Measurements from ENCODE around the gene HOXA1.

HOXA1 gene

DNA sequence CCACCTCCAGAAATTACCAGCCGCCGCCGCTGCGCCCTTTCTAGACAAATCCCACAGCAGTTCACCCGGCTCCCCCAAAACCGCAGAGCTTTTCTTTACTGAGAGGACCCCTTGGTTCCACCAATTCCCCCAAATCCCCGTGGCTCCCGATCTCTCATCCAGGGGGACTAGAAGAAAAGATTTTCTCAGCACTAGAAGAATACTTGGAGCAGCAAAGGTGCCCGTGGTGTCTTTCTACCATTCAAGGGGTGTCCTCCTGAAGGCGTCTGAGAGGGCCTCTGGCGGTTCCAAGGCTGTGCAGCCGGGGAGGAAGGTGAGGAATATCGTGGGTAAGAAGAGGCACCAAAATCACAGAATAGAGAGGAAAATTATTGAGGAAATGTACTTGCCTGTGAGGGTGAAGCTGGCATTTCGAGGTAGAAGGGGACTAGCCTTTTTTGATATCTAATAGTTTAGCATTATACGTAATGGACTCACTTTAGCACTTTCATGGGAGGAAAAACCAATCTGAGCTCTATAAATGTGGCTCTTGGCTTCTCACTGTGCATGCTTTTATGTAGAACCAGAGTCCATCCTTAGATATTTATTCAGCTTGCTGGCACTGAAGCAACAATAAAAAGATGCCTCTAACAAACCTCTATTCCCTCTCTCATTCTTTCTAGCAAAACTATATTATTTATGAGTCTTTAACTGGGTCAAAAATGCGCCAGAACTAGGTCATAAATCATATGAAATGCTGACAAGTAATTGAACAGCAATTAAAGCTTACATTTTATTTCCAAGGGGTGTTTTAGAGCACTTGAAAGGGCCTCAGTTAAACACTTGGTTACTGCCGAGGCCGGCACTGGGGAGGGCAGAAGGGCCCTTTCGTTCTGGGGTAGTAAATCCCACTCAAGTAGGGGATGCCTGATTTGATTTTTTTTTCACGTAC, 20.5 kb upstream of the HOXA1 start:
- DNase-seq, result no peak
- Histone ChIP-seq H3K4me3 (ENCODE audit: low read depth, low read length) (no peak overlapping the region), H3K9me3 (ENCODE audit: severe bottlenecking) (no peaks in the 10 kb centered on the region), H3K27me3 (ENCODE audit: insufficient read depth, low read depth, severe bottlenecking) (peaks cover 64% of the 10 kb centered on the region), H3K36me3 (no peaks in the 10 kb centered on the region), H3K27ac (no peak overlapping the region)
- TF ChIP-seq, protein P1, sequence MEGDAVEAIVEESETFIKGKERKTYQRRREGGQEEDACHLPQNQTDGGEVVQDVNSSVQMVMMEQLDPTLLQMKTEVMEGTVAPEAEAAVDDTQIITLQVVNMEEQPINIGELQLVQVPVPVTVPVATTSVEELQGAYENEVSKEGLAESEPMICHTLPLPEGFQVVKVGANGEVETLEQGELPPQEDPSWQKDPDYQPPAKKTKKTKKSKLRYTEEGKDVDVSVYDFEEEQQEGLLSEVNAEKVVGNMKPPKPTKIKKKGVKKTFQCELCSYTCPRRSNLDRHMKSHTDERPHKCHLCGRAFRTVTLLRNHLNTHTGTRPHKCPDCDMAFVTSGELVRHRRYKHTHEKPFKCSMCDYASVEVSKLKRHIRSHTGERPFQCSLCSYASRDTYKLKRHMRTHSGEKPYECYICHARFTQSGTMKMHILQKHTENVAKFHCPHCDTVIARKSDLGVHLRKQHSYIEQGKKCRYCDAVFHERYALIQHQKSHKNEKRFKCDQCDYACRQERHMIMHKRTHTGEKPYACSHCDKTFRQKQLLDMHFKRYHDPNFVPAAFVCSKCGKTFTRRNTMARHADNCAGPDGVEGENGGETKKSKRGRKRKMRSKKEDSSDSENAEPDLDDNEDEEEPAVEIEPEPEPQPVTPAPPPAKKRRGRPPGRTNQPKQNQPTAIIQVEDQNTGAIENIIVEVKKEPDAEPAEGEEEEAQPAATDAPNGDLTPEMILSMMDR (IDR thresholded peaks at IDR 0.05; ENCODE audit: low read depth, low read length), result no peak

GRCh38 chr7:27115221-27116026, 19.6 kb upstream of the HOXA1 start:
- no peaks in the 10 kb centered on the region for H3K9me3 ChIP-seq (ENCODE audit: severe bottlenecking)
- H3K27me3 ChIP-seq (ENCODE audit: insufficient read depth, low read depth, severe bottlenecking), result peaks cover 63% of the 10 kb centered on the region
- no peak for DNase-seq
- TF ChIP-seq, protein P1 (IDR thresholded peaks at IDR 0.05; ENCODE audit: low read depth, low read length), result no peak
- H3K27ac ChIP-seq, result no peak overlapping the region
- no peaks in the 10 kb centered on the region for H3K36me3 ChIP-seq
- no peak overlapping the region for H3K4me3 ChIP-seq (ENCODE audit: low read depth, low read length)

- H3K4me3 ChIP-seq (ENCODE audit: low read depth, low read length), result no peak overlapping the region
- TF ChIP-seq, protein P1 (IDR thresholded peaks at IDR 0.05; ENCODE audit: low read depth, low read length), result no peak
- H3K27me3 ChIP-seq (ENCODE audit: insufficient read depth, low read depth, severe bottlenecking), result peaks cover 66% of the 10 kb centered on the region
- H3K9me3 ChIP-seq (ENCODE audit: severe bottlenecking), result no peaks in the 10 kb centered on the region
- H3K36me3 ChIP-seq, result no peaks in the 10 kb centered on the region
- no peak for DNase-seq
- H3K27ac ChIP-seq, result no peak overlapping the region
Observed at GRCh38 chr7:27114881-27115220, 19.1 kb upstream of the HOXA1 start.

DNA sequence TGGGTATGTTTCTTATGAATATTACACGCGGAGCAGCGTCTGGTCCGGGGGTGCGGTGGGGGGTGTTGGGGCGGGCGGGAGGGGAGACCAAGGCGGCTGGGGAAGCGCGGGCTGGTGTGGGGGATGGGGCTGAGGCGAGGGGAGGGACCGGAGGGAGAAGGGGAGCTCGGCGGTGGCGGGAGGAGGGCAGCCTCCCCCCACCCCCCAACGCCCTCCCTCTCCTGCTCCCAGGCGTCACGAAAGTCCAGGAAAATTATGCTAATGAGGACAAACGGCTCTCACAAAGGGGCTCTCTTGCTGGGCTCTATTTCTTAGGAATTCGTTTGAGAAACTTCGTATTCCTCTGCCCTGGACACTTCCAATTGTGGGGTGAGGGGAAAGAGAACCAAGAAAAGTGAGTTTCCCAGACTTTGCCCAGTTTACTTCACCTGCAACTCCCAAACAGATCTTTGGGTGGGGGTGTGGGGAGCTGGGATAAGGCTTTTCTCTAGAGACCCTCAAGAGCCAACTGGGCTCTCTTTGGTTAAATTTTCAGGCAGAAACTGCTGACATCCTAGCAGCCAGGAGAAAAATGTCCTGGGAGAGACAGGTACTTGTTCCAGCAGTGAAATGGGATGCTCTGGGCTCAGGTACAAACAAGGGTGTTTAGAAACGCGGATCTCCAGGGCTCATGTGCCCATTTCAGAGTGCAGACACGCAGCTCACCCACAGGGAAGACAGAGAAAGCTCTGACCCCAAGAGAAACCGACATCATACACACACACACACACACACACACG, 18.4 kb upstream of the HOXA1 start:
- no peaks in the 10 kb centered on the region for H3K9me3 ChIP-seq (ENCODE audit: severe bottlenecking)
- H3K27ac ChIP-seq, result no peak overlapping the region
- peak; percentile 55 for DNase-seq
- no peaks in the 10 kb centered on the region for H3K36me3 ChIP-seq
- TF ChIP-seq, protein P1 (IDR thresholded peaks at IDR 0.05; ENCODE audit: low read depth, low read length), result no peak
- H3K27me3 ChIP-seq (ENCODE audit: insufficient read depth, low read depth, severe bottlenecking), result peaks cover 72% of the 10 kb centered on the region
- H3K4me3 ChIP-seq (ENCODE audit: low read depth, low read length), result peak overlapping the region; percentile 53

GRCh38 chr7:27112955-27113949, 17.5 kb upstream of the HOXA1 start:
- DNase-seq, result peak; percentile 80
- H3K9me3 ChIP-seq (ENCODE audit: severe bottlenecking), result no peaks in the 10 kb centered on the region
- TF ChIP-seq, protein P1 (IDR thresholded peaks at IDR 0.05; ENCODE audit: low read depth, low read length), result no peak
- H3K4me3 ChIP-seq (ENCODE audit: low read depth, low read length), result peak overlapping the region; percentile 53
- no peaks in the 10 kb centered on the region for H3K36me3 ChIP-seq
- H3K27ac ChIP-seq, result peak overlapping the region; percentile 84
- peaks cover 74% of the 10 kb centered on the region for H3K27me3 ChIP-seq (ENCODE audit: insufficient read depth, low read depth, severe bottlenecking)

All from WERI-Rb-1 (cell line).